NCI-H1417 (cell line): ENCODE measurements around the gene STK17B.
A peak's percentile ranks its signal among the peaks of the same experiment; 100 is the strongest.

Source experiments
- DNase-seq, 3 experiments: peaks; one replicate each; lab custom pipeline; 2025; lab: John Stamatoyannopoulos, UW

Gene STK17B

GRCh38 chr2:196159221-196159892 lies 12.0 kb downstream of the STK17B start:
- no peak for DNase-seq

GRCh38 chr2:196155575-196155974 lies 15.8 kb downstream of the STK17B start:
- DNase-seq, result no peak

- no peak for DNase-seq
Measured at GRCh38 chr2:196153480-196153879, 17.9 kb downstream of the STK17B start.

GRCh38 chr2:196149948-196150347 lies 21.4 kb downstream of the STK17B start:
- no peak for DNase-seq

GRCh38 chr2:196148736-196149135 lies 22.6 kb downstream of the STK17B start:
- no peak for DNase-seq

GRCh38 chr2:196145256-196145655 lies 26.1 kb downstream of the STK17B start:
- DNase-seq, result no peak

- no peak for DNase-seq
Measured at GRCh38 chr2:196144513-196145126, 26.8 kb downstream of the STK17B start.

- DNase-seq, result no peak
Measured at GRCh38 chr2:196143730-196144131, 27.6 kb downstream of the STK17B start.

GRCh38 chr2:196142825-196143224 lies 28.6 kb downstream of the STK17B start:
- no peak for DNase-seq

- DNase-seq, result no peak
Measured at GRCh38 chr2:196140213-196140612, 31.2 kb downstream of the STK17B start.

GRCh38 chr2:196137271-196137670 lies 34.1 kb downstream of the STK17B start:
- DNase-seq, result no peak

GRCh38 chr2:196136151-196136550 lies 35.2 kb downstream of the STK17B start:
- no peak for DNase-seq

- peak in 2 of 3 experiments; percentile 6 to 15 for DNase-seq
Measured at GRCh38 chr2:196131949-196132925, 39.1 kb downstream of the STK17B start.

GRCh38 chr2:196131384-196131937 lies 39.9 kb downstream of the STK17B start:
- no peak for DNase-seq

- peak in 2 of 3 experiments; percentile 4 to 11 for DNase-seq
Measured at GRCh38 chr2:196130039-196130825, 41.1 kb downstream of the STK17B start.

- DNase-seq, result no peak
Measured at GRCh38 chr2:196128749-196129148, 42.6 kb downstream of the STK17B start.

- DNase-seq, result no peak
Measured at GRCh38 chr2:196125596-196125995, 45.8 kb downstream of the STK17B start.

GRCh38 chr2:196123679-196124373 lies 47.6 kb downstream of the STK17B start:
- DNase-seq, result no peak

GRCh38 chr2:196119926-196120325 lies 51.5 kb downstream of the STK17B start:
- DNase-seq, result no peak

GRCh38 chr2:196117214-196117705 lies 54.1 kb downstream of the STK17B start:
- peak in 1 of 3 experiments; percentile 12 for DNase-seq
